MM.1S (cell line): ENCODE results near the gene PLPP3.

Source experiments
- EZH2 ChIP-seq: fragments of 300-600 bp; sonication (generic); optimal IDR thresholded peaks from 2 replicates; pipeline ENCODE3; 2017; ENCODE audit warnings: low read depth, mild to moderate bottlenecking, antibody characterized with exemption, low read length, mixed read lengths
- EZH2phosphoT487 ChIP-seq: fragments of 300-600 bp; sonication (generic); IDR thresholded peaks from 2 replicates; pipeline ENCODE4 v1.6.1; 2018; ENCODE audit warnings: antibody characterized with exemption, low read length

- TF ChIP-seq EZH2phosphoT487, result no peak
- TF ChIP-seq EZH2, result no peak
These were observed 9.7 kb downstream of the PLPP3 start for GRCh38 chr1:56569661-56570060.
